ENCODE measurements around the gene CFAP70.

Gene CFAP70

GRCh38 chr10:73205081-73205480 lies 153.6 kb downstream of the CFAP70 start:
- DNase-seq (ENCODE audit: low read depth): no peak
- TF ChIP-seq CTCF (conservative IDR thresholded peaks at IDR 0.05; ENCODE audit: low read length): no peak
- no peak overlapping the region for H3K4me3 ChIP-seq (ENCODE audit: low read length)
